NCI-H460 (cell line): Measurements from ENCODE around the gene TRMU. TPM values are rescaled to one million over a fixed set of nuclear protein-coding genes. Genes with fewer than 3 reads are reported as not detected.
A peak's percentile ranks its signal among the peaks of the same experiment; 100 is the strongest.

Experiments
- DNase-seq: peaks from one replicate; pipeline ENCODE4 v3.0.0-alpha.2; 2016; ENCODE audit warnings: low read depth; ENCODE audit errors: extremely low read depth
- total RNA-seq: library from RNA; depleted of rRNA; stranded (reverse); fragments of >200 nt; shearing (Covaris generic); gene quantifications from 2 replicates; pipeline ENCODE4 v1.2.3, GENCODE V29; 2014

The TRMU gene
- total RNA-seq, 1 experiment from 2014 or later, result 30.7 TPM

GRCh38 chr22:46355369-46355995 is 20.0 kb downstream of the TRMU start:
- peak; percentile 44 for DNase-seq

- DNase-seq, result no peak
Measured at GRCh38 chr22:46355996-46356471, 20.5 kb downstream of the TRMU start.

- no peak for DNase-seq
Measured at GRCh38 chr22:46356496-46357480, 21.3 kb downstream of the TRMU start.

- no peak for DNase-seq
Measured at GRCh38 chr22:46357711-46358520, 22.4 kb downstream of the TRMU start.

- no peak for DNase-seq
Measured at GRCh38 chr22:46358766-46359165, 23.3 kb downstream of the TRMU start.

GRCh38 chr22:46359362-46359761 is 23.8 kb downstream of the TRMU start:
- DNase-seq, result no peak

- DNase-seq, result no peak
Measured at GRCh38 chr22:46360097-46360496, 24.6 kb downstream of the TRMU start.

- no peak for DNase-seq
Measured at GRCh38 chr22:46360891-46361290, 25.4 kb downstream of the TRMU start.

GRCh38 chr22:46361826-46362202 is 26.3 kb downstream of the TRMU start:
- no peak for DNase-seq

GRCh38 chr22:46362203-46362933 is 26.9 kb downstream of the TRMU start:
- no peak for DNase-seq

GRCh38 chr22:46362934-46363515 is 27.5 kb downstream of the TRMU start:
- no peak for DNase-seq

GRCh38 chr22:46363611-46364321 is 28.3 kb downstream of the TRMU start:
- no peak for DNase-seq

- DNase-seq, result no peak
Measured at GRCh38 chr22:46364341-46365165, 29.0 kb downstream of the TRMU start.

GRCh38 chr22:46365166-46365624 is 29.7 kb downstream of the TRMU start:
- DNase-seq, result no peak

- DNase-seq, result no peak
Measured at GRCh38 chr22:46366327-46366731, 30.8 kb downstream of the TRMU start.

GRCh38 chr22:46366801-46367706 is 31.5 kb downstream of the TRMU start:
- no peak for DNase-seq

- peak; percentile 28 for DNase-seq
Measured at GRCh38 chr22:46367707-46368191, 32.2 kb downstream of the TRMU start.
